Stimulated activated CD8-positive, alpha-beta memory T cell treated with anti-CD3 and anti-CD28 coated beads, Interleukin-7, amount 100 ng/mL, for 4 hours (primary cell): ENCODE measurements around the gene CCDC192.
"Not testable (repeated sequence)": the region's sequence is repeated elsewhere in the genome, so short reads cannot be mapped to it uniquely, and the experiment has no call there.

Experiments
- DNase-seq, 2 donors: peaks; one replicate each; pipeline ENCODE4 v3.0.0-alpha.2; 2020; ENCODE audit warnings: low read depth in 2 of 2

The CCDC192 gene

DNA sequence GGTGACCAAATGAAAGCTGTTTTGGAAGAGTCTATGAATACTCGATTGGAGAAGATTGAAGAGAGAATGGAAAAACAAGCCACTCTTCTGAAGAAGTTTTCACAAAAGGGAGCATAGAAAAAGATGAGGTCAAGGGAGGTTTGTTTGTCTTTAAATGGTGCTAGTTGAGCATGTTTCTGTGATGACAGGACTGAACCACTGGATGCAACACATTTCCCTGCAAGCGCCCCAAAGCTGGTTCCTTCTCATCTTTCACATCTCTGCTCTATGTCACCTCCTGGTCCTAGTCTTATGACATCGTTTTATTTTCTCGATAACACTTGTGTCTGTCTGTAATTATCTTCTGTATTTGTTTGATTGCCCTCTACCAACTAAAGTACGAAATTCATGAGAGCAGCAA lies 3.8 kb upstream of the CCDC192 start:
- DNase-seq = no peak

GRCh38 chr5:127700237-127700766 lies 2.9 kb upstream of the CCDC192 start:
- DNase-seq = no peak

GRCh38 chr5:127702434-127702833 lies 757 bp upstream of the CCDC192 start:
- DNase-seq = no peak

DNA sequence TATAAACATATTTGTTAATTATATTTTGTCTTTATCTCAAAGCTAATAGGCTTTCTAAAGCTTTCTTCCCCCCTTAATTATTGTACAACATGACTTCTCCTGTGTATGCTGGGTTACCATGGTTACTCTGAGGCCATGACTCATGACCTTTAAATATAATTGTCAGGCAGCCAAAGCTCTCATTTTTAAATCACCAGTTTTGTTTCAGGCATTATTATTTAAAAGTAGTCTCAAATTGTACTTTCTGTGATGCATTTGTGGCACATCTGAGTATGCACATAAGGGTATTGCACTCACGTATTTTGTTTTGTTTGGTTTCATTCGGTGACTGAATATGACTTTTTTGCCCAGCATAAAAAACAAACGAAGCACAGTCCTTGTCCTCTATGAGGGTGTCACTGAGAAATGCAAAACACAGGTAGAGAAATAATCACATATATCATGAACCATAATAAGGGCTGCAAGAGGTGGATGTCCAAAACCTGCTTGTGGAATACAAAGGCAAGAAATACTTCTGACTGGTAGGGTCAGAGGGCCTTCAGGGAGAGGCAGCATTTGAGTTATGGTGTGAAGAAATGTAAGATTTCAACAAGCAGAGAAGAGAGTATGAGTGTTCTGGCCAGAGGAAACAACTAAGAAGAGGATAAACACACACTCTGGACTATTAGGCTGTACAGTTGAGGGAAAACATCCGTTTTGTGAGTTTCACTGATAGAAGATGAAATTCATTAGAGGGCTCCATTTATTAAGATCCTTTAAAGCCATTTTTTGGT lies 2.1 kb downstream of the CCDC192 start:
- no peak for DNase-seq

DNA sequence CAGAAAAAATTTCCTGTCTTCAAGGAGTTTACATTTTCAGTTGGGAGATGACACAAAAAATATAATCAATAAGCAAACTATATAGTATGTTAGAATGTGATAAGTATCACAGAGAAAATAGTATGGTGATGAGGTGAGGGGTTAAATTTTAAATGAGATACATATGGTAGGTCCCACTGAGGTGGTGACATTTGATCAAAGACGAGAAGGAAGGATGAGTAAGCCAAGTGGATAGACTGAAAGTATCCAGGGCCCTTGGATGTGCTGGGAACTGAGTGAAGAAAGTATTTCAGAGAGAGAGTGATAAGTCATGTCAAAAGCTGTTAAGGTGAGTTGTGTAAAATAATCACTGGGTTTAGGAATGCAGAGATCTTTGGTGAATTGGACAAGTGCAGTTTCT lies 3.5 kb downstream of the CCDC192 start:
- no peak for DNase-seq

- DNase-seq = no peak
Observed at GRCh38 chr5:127707209-127707608, 4.0 kb downstream of the CCDC192 start.

DNA sequence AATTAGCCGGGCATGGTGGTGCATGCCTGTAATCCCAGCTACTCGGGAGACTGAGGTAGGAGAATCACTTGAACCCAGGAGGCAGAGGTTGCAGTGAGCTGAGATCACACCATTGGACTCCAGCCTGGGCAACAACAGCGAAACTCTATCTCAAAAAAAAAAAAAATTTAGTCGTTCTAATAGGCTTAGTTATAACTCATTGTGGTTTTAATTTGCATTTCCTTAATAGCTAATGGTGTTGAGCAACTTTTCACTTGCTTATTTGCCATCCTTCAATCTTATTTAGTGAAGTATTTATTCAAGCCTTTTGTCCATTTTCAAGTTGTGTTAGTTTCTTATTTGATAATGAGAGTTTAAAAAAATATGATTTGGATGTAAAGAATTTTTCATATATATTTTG lies 9.9 kb downstream of the CCDC192 start:
- DNase-seq = not testable (repeated sequence)

DNA sequence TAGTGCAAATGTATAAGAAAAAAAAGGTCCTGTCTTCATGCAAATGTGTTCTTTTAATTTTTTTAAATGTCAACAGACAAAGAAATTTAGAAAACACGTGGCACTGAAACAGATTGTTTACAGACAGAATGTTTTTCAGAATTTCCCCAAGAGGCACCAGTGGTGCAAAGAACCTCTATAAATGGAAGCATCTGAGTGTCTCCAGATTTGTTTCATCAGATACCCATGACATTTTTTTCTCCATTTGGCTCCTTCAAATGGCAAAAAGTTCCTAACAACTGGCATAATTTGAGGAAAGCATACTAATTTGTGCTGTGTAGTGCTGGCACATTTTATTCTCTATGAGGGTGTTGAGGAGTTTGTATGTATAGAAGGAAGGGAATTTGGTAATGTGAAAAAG lies 15.0 kb downstream of the CCDC192 start:
- no peak for DNase-seq

DNA sequence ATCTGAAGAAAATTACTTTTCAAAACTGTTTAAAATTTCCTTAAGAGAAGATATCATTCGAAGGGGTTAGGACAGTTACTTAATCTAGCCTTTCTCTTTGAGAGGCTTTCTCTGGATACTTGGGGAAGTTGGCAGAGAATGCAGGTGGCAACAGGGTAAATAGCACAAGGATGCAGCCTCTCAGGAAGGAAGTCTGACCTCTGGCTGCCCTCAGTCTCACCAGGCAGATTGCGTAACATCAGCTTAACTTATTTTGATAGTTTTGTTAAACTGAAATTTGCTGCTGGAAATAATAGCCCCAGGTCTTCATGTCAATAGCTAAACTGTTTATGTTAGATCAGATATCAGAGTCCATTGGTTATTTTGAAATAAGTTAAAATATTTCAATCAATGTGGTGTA lies 20.4 kb downstream of the CCDC192 start:
- no peak for DNase-seq

DNA sequence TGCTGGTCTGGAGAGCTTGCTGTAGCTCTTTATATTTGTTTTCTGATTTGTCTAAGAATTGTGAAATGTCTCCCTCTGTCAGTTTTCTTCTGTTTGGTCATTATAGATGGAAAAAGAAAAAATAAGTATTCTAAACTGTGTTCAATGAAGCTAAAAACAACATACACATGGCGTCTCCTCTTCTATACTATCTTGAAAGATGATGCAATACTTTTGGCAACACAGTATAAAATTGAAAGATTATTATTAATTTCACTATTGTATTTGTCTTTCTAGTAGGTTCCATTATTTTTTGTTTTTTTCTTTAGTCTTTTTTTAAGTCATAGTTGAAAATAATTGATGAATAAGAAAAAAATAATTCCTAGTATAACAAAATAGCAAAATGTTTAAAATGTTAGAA lies 22.5 kb downstream of the CCDC192 start:
- no peak for DNase-seq

- DNase-seq = no peak
Observed at GRCh38 chr5:127732963-127733362, 29.8 kb downstream of the CCDC192 start.

- DNase-seq = not testable (repeated sequence)
Observed at GRCh38 chr5:127739348-127739747, 36.2 kb downstream of the CCDC192 start.

DNA sequence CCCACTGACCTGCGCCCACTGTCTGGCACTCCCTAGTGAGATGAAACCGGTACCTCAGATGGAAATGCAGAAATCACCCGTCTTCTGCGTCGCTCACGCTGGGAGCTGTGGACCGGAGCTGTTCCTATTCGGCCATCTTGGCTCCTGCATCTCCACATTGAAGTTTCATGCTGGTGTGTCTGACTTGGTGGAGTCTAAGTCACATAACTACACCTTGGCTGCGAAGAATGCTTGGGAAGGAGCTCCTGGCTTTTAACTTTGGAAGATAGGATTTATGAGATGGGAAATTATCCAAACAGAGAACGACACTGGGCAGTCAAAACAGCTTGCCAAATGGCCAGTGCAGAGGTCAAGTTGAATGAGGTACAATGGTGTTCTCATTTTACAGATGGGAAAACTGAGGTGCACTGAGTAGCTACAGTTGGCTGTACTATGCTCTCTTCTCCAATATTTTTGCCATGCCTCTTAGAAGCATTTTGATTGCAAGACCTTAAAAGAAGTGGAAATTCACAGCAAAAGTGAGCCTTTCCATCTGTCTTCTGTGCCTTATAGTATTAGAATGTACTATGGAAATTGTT lies 36.7 kb downstream of the CCDC192 start:
- no peak for DNase-seq

GRCh38 chr5:127741412-127741811 lies 38.2 kb downstream of the CCDC192 start:
- no peak for DNase-seq

DNA sequence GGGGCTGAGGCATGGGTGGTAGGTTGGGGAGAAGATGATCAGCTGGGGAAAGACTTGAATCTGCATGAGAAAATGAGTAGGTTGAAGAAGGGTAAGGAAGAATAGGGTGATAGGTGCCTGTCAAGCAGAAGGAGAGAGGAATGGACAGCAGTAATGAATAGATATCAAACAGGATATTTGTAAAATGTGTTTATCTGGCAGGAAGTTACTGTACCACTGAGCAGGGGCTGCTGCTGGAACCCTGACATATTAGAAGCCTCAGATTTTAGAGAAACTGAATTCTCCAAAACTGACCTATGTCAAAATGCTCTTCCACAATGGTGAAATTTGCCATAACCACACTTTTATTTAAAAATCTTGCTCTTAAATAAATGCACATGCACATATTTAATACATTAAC lies 41.0 kb downstream of the CCDC192 start:
- no peak for DNase-seq

- no peak for DNase-seq
Observed at GRCh38 chr5:127746756-127747155, 43.6 kb downstream of the CCDC192 start.

- DNase-seq = not testable (repeated sequence)
Observed at GRCh38 chr5:127752503-127753265, 49.5 kb downstream of the CCDC192 start.

GRCh38 chr5:127754259-127754658 lies 51.1 kb downstream of the CCDC192 start:
- no peak for DNase-seq

DNA sequence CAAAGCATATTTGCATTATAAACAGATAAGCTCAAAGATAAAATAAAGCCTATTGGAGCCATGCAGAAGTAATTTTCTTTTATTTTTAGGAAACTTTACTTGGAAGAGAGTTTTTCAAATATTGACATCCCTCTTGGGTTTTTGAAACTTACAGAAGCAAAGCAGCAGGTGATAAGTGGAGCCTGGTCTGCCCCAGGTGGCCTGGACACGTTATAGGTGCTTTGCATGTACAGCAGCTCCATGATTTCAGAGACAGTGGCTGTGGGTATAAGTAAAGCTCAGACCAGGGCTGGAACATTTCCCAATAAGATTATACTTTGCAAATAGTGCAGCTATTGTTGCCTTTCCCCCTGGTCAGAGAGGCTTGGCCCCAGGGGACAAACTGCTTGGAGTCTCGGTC lies 51.5 kb downstream of the CCDC192 start:
- DNase-seq = no peak

DNA sequence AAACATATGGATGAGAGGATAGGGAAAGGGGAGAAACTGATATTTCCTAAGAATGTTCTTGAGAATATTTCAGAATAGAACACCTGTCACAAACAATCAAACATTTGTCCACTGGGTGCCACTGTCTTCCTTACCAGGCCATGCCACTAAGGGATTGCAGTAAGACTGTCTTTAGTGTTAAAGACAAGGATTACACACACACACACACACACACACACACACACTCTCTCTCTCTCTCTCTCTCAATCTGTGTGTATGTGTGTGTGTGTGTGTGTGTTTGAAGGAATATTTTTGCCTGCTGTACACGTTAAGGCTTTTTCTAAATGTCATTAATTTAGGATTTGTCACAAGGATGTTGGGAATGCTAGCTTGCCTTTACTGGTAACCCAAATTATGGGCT lies 54.4 kb downstream of the CCDC192 start:
- DNase-seq = no peak

GRCh38 chr5:127758766-127759283 lies 55.6 kb downstream of the CCDC192 start:
- DNase-seq = no peak

DNA sequence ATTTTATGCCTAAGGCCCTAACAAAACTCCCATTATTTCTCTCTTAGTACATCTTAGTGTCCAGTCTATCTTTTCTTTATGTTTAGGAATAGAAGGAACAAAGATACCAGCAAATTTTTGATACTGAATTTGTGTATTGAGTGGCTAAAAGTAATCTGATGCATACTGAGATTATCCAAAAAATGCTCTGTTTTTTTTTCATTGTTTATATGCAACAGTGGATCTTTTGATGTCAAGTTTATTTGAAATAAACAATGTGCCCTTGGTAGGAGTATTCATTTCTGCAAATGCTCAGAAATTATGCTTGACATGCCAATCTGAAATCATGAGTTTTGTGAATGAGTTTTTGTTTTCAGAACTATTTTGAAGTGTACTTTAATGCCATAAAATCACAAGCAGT lies 58.7 kb downstream of the CCDC192 start:
- DNase-seq = no peak
